OCI-LY1 (cell line): ENCODE results near the gene TTLL10.

Experiments
- H2AFZ ChIP-seq: fragments of 200-600 bp; sonication (generic), shearing (Covaris generic); 2 replicates; pipeline ENCODE4 v1.6.0; 2014; ENCODE audit warnings: antibody characterized with exemption, mild to moderate bottlenecking, low read length
- H3F3A ChIP-seq: fragments of 200-600 bp; sonication (generic), shearing (Covaris generic); 2 replicates; pipeline ENCODE4 v1.6.0; 2014; ENCODE audit warnings: mild to moderate bottlenecking, antibody characterized with exemption, low read length, moderate library complexity; ENCODE audit not compliant: insufficient read depth
- H3K27ac ChIP-seq: fragments of 200-600 bp; sonication (generic); 2 replicates; pipeline ENCODE4 v1.5.1; 2014; ENCODE audit warnings: low read length, mixed run types, mild to moderate bottlenecking, low read depth; ENCODE audit not compliant: poor library complexity, severe bottlenecking
- H3K27me3 ChIP-seq: fragments of 200-600 bp; sonication (generic); 2 replicates; pipeline ENCODE4 v1.6.0; 2014; ENCODE audit warnings: antibody characterized with exemption, mild to moderate bottlenecking, low read length, moderate library complexity; ENCODE audit not compliant: insufficient read depth
- H3K36me3 ChIP-seq: fragments of 200-600 bp; sonication (generic); 2 replicates; pipeline ENCODE4 v1.6.1; 2014; ENCODE audit warnings: mild to moderate bottlenecking, antibody characterized with exemption, low read length, moderate library complexity, mixed read lengths; ENCODE audit not compliant: insufficient read depth
- H3K4me1 ChIP-seq: fragments of 200-600 bp; sonication (generic); 2 replicates; pipeline ENCODE4 v1.5.1; 2014; ENCODE audit warnings: mild to moderate bottlenecking, low read length, moderate library complexity; ENCODE audit not compliant: insufficient read depth, severe bottlenecking
- H3K4me2 ChIP-seq: fragments of 200-600 bp; sonication (generic), shearing (Covaris generic); 2 replicates; pipeline ENCODE4 v1.6.1; 2014; ENCODE audit warnings: low read length
- H3K4me3 ChIP-seq: fragments of 200-600 bp; sonication (generic); 2 replicates; pipeline ENCODE4 v1.5.1; 2014; ENCODE audit warnings: low read length, low read depth, mild to moderate bottlenecking, mixed read lengths; ENCODE audit not compliant: poor library complexity, severe bottlenecking
- H3K79me2 ChIP-seq: fragments of 200-600 bp; shearing (Covaris generic); 2 replicates; pipeline ENCODE4 v1.6.1; 2016; ENCODE audit warnings: mixed run types, low read length, mixed read lengths; ENCODE audit not compliant: insufficient read depth
- H3K9ac ChIP-seq: fragments of 200-600 bp; sonication (generic), shearing (Covaris generic); 2 replicates; pipeline ENCODE4 v1.6.1; 2014; ENCODE audit warnings: mild to moderate bottlenecking, low read length, mixed read lengths
- H3K9me2 ChIP-seq: fragments of 200-600 bp; sonication (generic), shearing (Covaris generic); 2 replicates; pipeline ENCODE4 v1.6.1; 2014; ENCODE audit warnings: low read depth, mild to moderate bottlenecking, low read length, mixed read lengths
- H3K9me3 ChIP-seq: fragments of 200-600 bp; shearing (Covaris generic); 2 replicates; pipeline ENCODE4 v1.6.1; 2014; ENCODE audit warnings: low read length, mixed read lengths
- H4K20me1 ChIP-seq: fragments of 200-600 bp; sonication (generic), shearing (Covaris generic); 2 replicates; pipeline ENCODE4 v1.6.0; 2016; ENCODE audit warnings: mild to moderate bottlenecking, low read length; ENCODE audit not compliant: insufficient read depth
- CTCF ChIP-seq: fragments of 200-600 bp; sonication (generic), shearing (Covaris generic); IDR thresholded peaks from 2 replicates; pipeline ENCODE4 v1.5.1; 2017; ENCODE audit warnings: mild to moderate bottlenecking, antibody characterized with exemption, low read length, moderate library complexity, mixed read lengths
- EZH2 ChIP-seq: fragments of 200-600 bp; sonication (generic), shearing (Covaris generic); IDR thresholded peaks from 2 replicates; pipeline ENCODE4 v1.8.0; 2017; ENCODE audit warnings: borderline replicate concordance, mixed run types, mild to moderate bottlenecking, antibody characterized with exemption, low read length, moderate library complexity, mixed read lengths

Gene TTLL10

GRCh38 chr1:1199141-1199960, 25.7 kb downstream of the TTLL10 start:
- TF ChIP-seq EZH2 (no peak), CTCF (no peak)
- H4K20me1 ChIP-seq = no peaks in the 10 kb centered on the region
- H2AFZ ChIP-seq = no peak overlapping the region
- H3K4me1 ChIP-seq = no peaks in the 10 kb centered on the region
- H3K9me2 ChIP-seq = no peaks in the 10 kb centered on the region
- no peaks in the 10 kb centered on the region for H3K36me3 ChIP-seq
- H3K4me3 ChIP-seq = no peak overlapping the region
- H3F3A ChIP-seq = no peaks in the 10 kb centered on the region
- peaks cover 4% of the 10 kb centered on the region; the same call in 1 of the 2 replicates for H3K9me3 ChIP-seq
- H3K4me2 ChIP-seq = no peak overlapping the region
- H3K79me2 ChIP-seq = no peaks in the 10 kb centered on the region
- no peak overlapping the region for H3K9ac ChIP-seq
- peaks cover 9% of the 10 kb centered on the region for H3K27me3 ChIP-seq
- H3K27ac ChIP-seq = no peak overlapping the region

DNA sequence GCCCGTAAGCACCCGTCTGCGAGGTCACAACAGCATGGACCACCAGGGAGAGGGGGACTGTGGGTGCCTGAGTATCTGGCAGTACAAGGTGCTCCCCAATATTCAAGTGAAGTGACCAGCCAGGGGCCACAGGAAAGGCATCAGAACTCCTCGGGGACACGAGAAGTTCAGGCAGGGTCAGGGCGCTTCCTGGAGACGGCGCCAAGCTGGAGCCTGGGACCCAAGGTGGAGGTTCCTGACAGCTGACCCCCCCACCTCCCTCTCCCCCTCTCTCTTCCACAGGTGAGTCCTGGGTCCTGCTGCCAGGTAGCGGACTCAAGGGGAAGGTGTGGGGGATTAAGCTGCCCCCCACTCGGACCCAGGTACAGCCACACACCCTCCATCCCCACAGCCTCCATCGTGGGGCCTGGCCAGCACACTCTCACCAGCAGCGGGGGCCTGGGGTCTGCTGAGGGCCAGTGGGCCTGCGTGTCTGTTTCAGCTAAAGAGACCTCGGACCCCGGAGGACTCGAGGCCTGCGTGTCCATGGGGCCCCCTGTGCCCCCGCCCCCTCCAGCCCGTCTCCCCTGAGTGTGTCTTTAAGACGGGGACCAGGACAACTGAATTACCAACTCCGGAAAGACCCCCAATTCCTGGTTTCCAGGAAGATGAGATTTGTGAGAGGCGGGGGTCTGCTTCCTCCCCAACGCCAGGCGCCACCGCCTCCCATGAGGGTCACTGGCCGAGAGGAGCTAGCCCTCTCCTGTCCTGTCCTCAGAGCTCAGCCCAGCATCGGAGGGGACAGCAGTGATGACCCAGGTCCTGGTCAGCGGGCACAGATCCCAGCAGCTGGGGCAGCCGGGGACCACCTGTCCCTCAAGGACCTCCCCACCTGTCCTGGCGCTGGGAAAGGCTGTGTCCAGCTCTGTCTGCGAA, 26.5 kb downstream of the TTLL10 start:
- TF ChIP-seq EZH2 (no peak), CTCF (no peak)
- no peaks in the 10 kb centered on the region for H3K9me3 ChIP-seq
- no peaks in the 10 kb centered on the region for H3K36me3 ChIP-seq
- no peaks in the 10 kb centered on the region for H3K4me1 ChIP-seq
- no peaks in the 10 kb centered on the region for H3K9me2 ChIP-seq
- no peaks in the 10 kb centered on the region for H4K20me1 ChIP-seq
- no peak overlapping the region for H3K27ac ChIP-seq
- no peak overlapping the region for H3K4me3 ChIP-seq
- H3K79me2 ChIP-seq = no peaks in the 10 kb centered on the region
- H3K27me3 ChIP-seq = peaks cover 8% of the 10 kb centered on the region
- no peaks in the 10 kb centered on the region for H3F3A ChIP-seq
- H3K9ac ChIP-seq = no peak overlapping the region
- no peak overlapping the region for H2AFZ ChIP-seq
- no peak overlapping the region for H3K4me2 ChIP-seq

GRCh38 chr1:1200876-1201810, 27.5 kb downstream of the TTLL10 start:
- Histone ChIP-seq H3K27me3 (peaks cover 14% of the 10 kb centered on the region; the same call in 1 of the 2 replicates), H3K27ac (no peak overlapping the region), H3K9me3 (no peaks in the 10 kb centered on the region), H4K20me1 (no peaks in the 10 kb centered on the region), H3K4me3 (no peak overlapping the region), H3K9me2 (no peaks in the 10 kb centered on the region), H3K36me3 (no peaks in the 10 kb centered on the region), H3K4me1 (no peaks in the 10 kb centered on the region), H3K79me2 (no peaks in the 10 kb centered on the region), H3F3A (no peaks in the 10 kb centered on the region), H2AFZ (no peak overlapping the region), H3K4me2 (no peak overlapping the region), H3K9ac (no peak overlapping the region)
- TF ChIP-seq CTCF = no peak
- no peak for TF ChIP-seq EZH2
